ENCODE results near the gene IRF2.
"Not testable (repeated sequence)": the region's sequence is repeated elsewhere in the genome, so short reads cannot be mapped to it uniquely, and the experiment has no call there.

The IRF2 gene

GRCh38 chr4:184343502-184344177 is 130.7 kb downstream of the IRF2 start:
- peak; percentile 83 for DNase-seq

GRCh38 chr4:184342857-184343237 is 131.5 kb downstream of the IRF2 start:
- DNase-seq = not testable (repeated sequence)

GRCh38 chr4:184342167-184342856 is 132.0 kb downstream of the IRF2 start:
- no peak for DNase-seq

- DNase-seq = not testable (repeated sequence)
Measured at GRCh38 chr4:184339398-184340193, 134.8 kb downstream of the IRF2 start.

- no peak for DNase-seq
Measured at GRCh38 chr4:184337907-184338306, 136.4 kb downstream of the IRF2 start.

All from midbrain (tissue), 1 donor.